Stimulated activated CD4-positive, alpha-beta T cell treated with anti-CD3 and anti-CD28 coated beads, Interleukin-2, amount 100 ng/mL, for 4 hours (primary cell): ENCODE measurements around the gene PDE3A.

Source experiments
- DNase-seq: peaks from one replicate; pipeline ENCODE4 v3.0.0-alpha.2; 2020; ENCODE audit warnings: low read depth

PDE3A gene

GRCh38 chr12:20458011-20458410 is 89.7 kb downstream of the PDE3A start:
- no peak for DNase-seq

DNA sequence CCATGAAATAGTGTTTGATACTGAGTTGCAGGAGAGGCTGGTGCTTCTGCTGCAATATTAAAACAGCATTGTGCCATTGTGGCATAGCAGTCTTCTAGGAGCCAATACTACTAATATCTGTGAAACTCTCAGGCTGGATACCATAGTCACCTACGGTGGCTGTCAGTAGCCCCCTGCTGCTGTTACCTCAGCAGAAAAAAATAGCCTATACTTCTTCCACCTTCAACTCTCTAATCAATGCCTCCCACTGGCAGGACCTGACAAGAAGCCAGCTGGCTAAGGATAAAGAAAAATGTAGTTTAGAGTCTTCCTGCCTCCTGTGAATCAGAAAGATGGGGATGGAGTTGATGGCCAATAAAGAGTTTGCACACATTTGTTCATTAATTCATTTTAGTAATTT is 91.6 kb downstream of the PDE3A start:
- DNase-seq, result no peak

- no peak for DNase-seq
Measured at GRCh38 chr12:20460956-20461355, 92.6 kb downstream of the PDE3A start.

DNA sequence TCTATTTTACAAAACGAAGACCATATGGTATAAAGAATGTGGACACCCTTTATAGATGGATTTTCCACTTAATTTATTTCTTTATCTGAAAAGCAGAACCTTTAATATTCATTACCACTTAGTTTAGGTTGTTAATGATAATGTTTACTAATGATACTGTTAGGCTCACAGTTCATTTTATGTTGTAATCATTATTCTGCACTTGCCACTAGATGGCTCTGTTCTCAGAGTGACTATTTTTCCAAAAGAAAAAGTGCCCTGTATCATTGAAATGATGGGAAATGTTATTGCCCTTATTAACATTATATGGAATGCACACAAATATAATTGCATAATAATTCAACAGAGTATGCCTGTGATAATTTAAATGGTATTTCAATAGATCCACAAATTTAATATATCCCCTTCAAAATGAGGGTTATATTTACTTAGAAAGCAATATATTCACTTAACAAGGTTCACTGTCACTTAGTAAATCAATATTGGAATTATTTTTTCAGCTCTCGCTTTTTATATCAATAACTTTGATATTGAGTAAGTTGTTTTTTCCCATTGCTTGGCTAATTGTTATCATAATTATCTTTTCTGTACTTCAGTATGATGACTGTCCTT is 95.7 kb downstream of the PDE3A start:
- DNase-seq, result no peak

GRCh38 chr12:20469300-20469699 is 101.0 kb downstream of the PDE3A start:
- no peak for DNase-seq

DNA sequence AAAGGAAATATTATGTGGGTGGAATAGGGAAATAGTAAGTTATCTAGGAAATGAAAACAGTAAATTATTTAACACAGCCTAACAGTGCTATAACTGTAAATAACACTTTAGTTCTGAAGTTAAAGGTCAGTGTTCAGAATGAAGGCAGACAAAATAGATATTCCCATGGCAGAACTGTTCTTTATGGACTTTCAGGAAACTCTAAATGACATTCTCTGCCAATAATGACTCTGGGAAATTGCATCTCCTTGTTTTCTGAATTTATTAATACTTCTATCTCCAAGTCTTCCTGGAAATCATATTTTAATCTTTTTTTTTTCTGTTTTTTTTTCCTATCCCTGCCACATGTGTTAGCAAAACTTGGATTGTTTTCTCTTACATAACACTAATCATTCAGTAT is 101.4 kb downstream of the PDE3A start:
- no peak for DNase-seq

- DNase-seq, result no peak
Measured at GRCh38 chr12:20472102-20472782, 103.9 kb downstream of the PDE3A start.

DNA sequence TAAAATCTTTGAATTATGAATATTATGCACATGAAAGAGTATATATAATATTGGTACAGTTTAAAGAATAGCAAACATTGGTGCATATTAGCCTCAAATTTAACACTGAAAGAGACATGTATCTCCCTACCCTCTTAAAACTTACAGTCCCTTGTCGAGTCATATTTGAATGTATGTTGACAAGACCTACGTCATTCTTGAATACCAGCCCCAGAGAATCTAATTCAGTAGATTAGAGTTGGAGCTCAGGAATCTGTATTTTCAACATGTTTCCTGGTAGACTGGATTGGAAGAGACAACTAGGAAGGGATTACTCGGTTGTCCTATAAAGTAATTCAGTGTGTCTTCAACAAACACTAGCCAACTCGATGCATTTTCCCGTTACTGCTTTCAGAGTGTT is 104.8 kb downstream of the PDE3A start:
- no peak for DNase-seq

GRCh38 chr12:20474016-20474415 is 105.7 kb downstream of the PDE3A start:
- DNase-seq, result no peak

DNA sequence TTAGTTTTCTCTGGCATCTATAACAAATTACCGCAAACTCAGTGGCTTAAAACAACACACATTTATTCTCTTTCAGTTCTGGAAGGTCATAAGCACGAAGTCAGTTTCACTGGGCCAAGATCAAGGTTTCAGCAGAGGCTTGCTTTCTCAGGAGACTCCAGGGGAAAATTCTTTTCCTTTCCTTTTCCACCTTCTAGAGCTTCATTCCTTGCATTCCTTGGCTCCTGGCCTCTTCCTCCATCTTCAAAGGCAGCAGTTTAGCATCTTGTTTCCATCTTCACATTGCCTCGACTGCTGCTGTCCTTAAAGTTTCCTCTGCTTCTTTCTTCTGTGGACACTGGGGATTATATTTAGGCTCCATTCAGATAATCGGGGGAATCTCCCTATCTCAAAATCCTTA is 106.1 kb downstream of the PDE3A start:
- DNase-seq, result no peak

- DNase-seq, result no peak
Measured at GRCh38 chr12:20475542-20475941, 107.2 kb downstream of the PDE3A start.

DNA sequence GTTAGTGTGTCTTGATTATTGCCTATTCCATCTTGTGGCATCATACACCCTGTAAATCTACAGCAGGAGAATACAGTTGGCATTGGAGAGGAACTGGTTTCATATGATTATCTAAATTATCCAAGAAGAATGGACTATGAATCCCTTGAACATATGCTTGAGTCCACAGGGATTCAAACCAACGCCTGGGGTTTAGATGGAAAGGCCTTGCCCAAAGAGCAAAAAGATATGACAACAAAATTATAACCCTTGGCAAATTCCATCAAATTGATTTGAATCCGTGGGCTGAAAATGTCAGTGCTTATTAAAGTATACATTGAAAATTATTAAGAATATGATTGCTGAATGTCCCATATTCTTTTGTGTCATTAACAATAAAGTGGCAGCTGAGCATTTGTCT is 108.2 kb downstream of the PDE3A start:
- DNase-seq, result no peak

DNA sequence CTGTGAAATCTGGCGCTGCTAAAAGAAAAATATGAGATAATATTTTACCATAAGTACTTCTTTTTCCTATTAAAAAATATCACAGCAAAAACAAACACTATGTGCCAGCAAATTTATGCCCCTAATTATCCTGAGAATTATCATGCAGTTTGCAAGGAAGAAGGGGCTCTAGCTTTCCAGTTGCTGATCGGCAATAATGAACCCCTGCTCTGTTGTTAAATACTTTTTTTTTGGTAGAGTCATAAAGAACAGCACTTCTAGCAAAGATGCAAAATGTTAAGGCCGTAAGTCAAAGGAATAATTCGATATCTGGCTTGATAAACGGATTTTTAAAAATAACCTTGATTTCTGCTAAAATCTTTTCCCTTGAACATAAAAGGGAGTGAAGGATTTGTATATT is 108.9 kb downstream of the PDE3A start:
- no peak for DNase-seq

- no peak for DNase-seq
Measured at GRCh38 chr12:20477672-20478071, 109.3 kb downstream of the PDE3A start.

DNA sequence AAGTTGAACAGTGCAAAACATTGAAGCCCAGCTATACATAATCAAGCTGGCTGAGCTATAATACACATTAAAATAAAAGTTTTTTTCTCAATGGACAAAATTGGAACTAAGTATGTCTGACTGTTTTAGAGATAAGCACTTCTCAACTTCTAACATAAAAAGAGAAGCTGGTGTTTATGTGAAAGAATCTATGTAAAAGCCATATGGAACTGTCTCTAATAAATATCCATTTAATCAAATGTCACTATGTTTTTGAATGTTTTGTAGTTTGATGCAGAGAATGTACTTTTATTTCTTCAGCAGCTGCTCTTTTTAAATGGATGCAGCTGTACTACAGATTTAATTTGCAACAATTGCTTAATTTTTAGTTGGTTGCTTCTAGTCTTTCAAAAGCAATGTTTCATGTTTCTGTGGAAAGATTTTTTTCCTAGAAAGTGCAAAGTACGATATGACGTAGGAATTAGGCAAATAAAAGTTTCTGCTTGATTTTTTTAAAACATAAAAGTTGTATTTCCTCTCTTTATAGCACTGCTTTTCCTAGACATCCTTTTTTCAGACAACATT is 114.2 kb downstream of the PDE3A start:
- no peak for DNase-seq

GRCh38 chr12:20483776-20484175 is 115.4 kb downstream of the PDE3A start:
- no peak for DNase-seq

- DNase-seq, result no peak
Measured at GRCh38 chr12:20486233-20486632, 117.9 kb downstream of the PDE3A start.

DNA sequence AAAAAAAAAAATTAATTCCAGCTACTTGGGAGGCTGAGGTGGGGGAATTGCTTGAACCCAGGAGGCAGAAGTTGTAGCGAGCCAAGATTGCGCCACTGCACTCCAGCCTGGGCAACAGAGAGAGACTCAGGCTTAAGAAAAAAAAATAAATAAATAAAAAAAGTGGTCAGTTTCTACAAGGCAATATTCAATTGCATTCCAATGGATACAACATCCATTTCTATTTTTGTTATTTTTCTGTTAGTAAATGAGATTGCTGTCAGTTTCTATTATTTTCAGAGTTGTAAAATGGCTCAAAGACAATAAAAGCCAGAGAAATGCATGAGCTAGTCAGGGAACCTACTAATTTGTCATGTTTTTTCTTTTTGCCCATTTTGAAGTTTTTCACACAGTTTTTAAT is 119.2 kb downstream of the PDE3A start:
- no peak for DNase-seq

DNA sequence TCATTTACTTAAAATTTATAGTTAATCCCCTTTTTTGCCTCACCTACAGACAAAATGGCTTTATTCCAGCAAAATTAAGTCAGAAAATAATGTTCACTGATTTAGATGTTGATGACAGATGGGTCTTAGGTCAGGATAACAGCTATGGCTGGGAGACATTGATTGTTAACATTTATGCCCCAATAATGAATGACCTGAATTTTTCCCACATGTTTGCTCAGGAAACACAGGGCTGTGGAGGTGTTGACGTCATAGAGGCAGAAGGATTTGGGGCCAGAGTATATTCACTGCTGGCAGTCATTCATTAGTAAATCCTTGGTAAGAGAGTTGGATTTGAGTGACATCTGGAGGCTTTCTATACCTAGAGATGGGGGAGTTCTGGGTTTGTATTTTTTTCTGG is 121.3 kb downstream of the PDE3A start:
- no peak for DNase-seq

DNA sequence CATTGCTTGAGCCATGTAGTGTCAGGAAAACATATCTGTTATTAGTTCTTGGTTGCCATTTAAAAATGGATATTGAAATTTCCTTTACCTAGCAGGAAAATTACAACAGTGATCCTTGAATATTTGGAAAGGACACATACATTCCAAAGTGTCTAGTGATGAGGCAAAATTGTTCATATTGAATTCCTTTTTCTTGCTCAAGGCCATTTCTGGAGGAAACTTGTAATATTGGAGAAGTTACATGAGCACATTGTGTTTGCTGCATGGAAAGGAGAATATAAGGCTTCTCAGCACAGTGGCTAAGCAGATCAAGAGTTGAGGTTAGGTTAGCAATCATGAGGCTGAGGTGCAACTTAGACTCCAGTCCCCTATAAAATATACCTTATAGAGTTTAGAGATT is 121.9 kb downstream of the PDE3A start:
- DNase-seq, result no peak

- DNase-seq, result no peak
Measured at GRCh38 chr12:20491290-20491689, 123.0 kb downstream of the PDE3A start.

- DNase-seq, result no peak
Measured at GRCh38 chr12:20492251-20492760, 124.0 kb downstream of the PDE3A start.

DNA sequence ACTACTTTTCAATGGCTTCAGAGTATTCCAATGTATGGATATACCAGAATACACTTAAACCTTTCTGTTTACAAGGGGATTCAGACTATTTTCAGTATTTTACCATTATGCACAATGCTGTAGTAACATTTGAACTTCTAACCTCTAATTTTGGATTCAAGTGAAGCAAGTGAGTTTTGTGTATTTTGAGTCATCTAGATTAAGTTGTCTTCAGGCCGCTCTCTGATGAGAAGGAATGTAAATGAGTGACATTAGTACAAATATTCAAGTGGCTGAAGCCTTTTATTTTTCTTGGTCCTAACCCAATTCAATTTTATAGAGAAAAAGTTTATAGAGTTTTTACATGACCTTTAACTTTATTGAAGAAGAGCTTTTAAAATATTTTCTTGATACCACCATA is 125.6 kb downstream of the PDE3A start:
- DNase-seq, result no peak

- DNase-seq, result no peak
Measured at GRCh38 chr12:20494851-20495250, 126.5 kb downstream of the PDE3A start.
